Peyer's patch (tissue), 4 donors: Measurements from ENCODE around the gene ZNF101. TPM values are rescaled to one million over a fixed set of nuclear protein-coding genes. Genes with fewer than 3 reads are reported as not detected.

Experiments used
- DNase-seq, 3 donors: peaks; one replicate each; pipeline ENCODE4 v3.0.0-alpha.2; 2017 to 2019
- H3K27ac ChIP-seq, 4 donors: fragments of 200-600 bp; sonication (generic); one replicate each; pipeline ENCODE4 v1.5.1; 2016 to 2019
- H3K27me3 ChIP-seq, 2 donors: fragments of 200-600 bp; sonication (generic); one replicate each; pipeline ENCODE4 v1.5.1; 2019
- H3K36me3 ChIP-seq, 3 donors: fragments of 200-600 bp; sonication (generic); one replicate each; pipeline ENCODE4 v1.5.1; 2016 to 2019
- H3K4me1 ChIP-seq, 4 donors: fragments of 200-600 bp; sonication (generic); one replicate each; pipeline ENCODE4 v1.5.1; 2016 to 2019
- H3K4me3 ChIP-seq, 4 donors: fragments of 200-600 bp; sonication (generic); 1 replicate in 3 of 4; 2 replicates in 1 of 4; pipeline ENCODE4 v1.5.1; 2016 to 2019; ENCODE audit warnings: mild to moderate bottlenecking in 1 of 4
- H3K9me3 ChIP-seq, 4 donors: fragments of 200-600 bp; sonication (generic); one replicate each; pipeline ENCODE4 v1.5.1; 2016 to 2019; ENCODE audit warnings: mild to moderate bottlenecking in 1 of 4
- CTCF ChIP-seq, 6 experiments: fragments of 450-650 bp in 4 of 6; fragments of 200-600 bp in 2 of 6; sonication (generic) in 1 of 6; IDR thresholded peaks; one replicate each; pipeline ENCODE4 v1.5.1; 2017 to 2019; ENCODE audit warnings: antibody characterized with exemption in 6 of 6, mild to moderate bottlenecking in 3 of 6, moderate library complexity in 1 of 6
- POLR2A ChIP-seq, 2 donors: fragments of 450-650 bp; IDR thresholded peaks; one replicate each; pipeline ENCODE4 v1.5.1; 2017; ENCODE audit warnings: antibody characterized with exemption in 2 of 2, mild to moderate bottlenecking in 2 of 2, moderate library complexity in 2 of 2
- total RNA-seq, 4 donors: library from RNA; depleted of rRNA; stranded (reverse); fragments of >200 nt; gene quantifications; one replicate each; pipeline ENCODE4 v1.1.0, GENCODE V29; 2016

The ZNF101 gene
- total RNA-seq, 4 donors from 2014 or later, result 10.1 to 52.8 (median 15.8) TPM

- TF ChIP-seq CTCF (IDR thresholded peaks at IDR 0.05) (no peak), POLR2A (IDR thresholded peaks at IDR 0.05) (no peak)
Observed at GRCh38 chr19:19636573-19637185, 32.0 kb upstream of the ZNF101 start.

GRCh38 chr19:19637186-19637522, 31.5 kb upstream of the ZNF101 start:
- Histone ChIP-seq H3K27ac (no peak overlapping the region), H3K36me3 (peaks cover 0 to 59% (median 0%) of the 10 kb centered on the region in 3 donors), H3K9me3 (no peaks in the 10 kb centered on the region), H3K4me3 (no peak overlapping the region), H3K27me3 (no peaks in the 10 kb centered on the region), H3K4me1 (peaks cover 0 to 5% (median 0%) of the 10 kb centered on the region in 4 donors)
- no peak for DNase-seq
- TF ChIP-seq CTCF (IDR thresholded peaks at IDR 0.05) (no peak), POLR2A (IDR thresholded peaks at IDR 0.05) (no peak)

More at GRCh38 chr19:19636573-19637185, 32.0 kb upstream of the ZNF101 start:
- Histone ChIP-seq H3K4me3 (no peak overlapping the region), H3K36me3 (peaks cover 0 to 59% (median 0%) of the 10 kb centered on the region in 3 donors), H3K27me3 (no peaks in the 10 kb centered on the region), H3K4me1 (no peaks in the 10 kb centered on the region), H3K9me3 (no peaks in the 10 kb centered on the region), H3K27ac (no peak overlapping the region)
- no peak for DNase-seq

- peaks cover 0 to 59% (median 0%) of the 10 kb centered on the region in 3 donors for H3K36me3 ChIP-seq
- DNase-seq, result no peak
- no peak overlapping the region for H3K4me3 ChIP-seq
- TF ChIP-seq CTCF (IDR thresholded peaks at IDR 0.05) (no peak), POLR2A (IDR thresholded peaks at IDR 0.05) (no peak)
- no peaks in the 10 kb centered on the region for H3K9me3 ChIP-seq
- peaks cover 0 to 7% (median 1%) of the 10 kb centered on the region in 4 donors for H3K4me1 ChIP-seq
- H3K27ac ChIP-seq, result no peak overlapping the region
- H3K27me3 ChIP-seq, result no peaks in the 10 kb centered on the region
Observed at GRCh38 chr19:19637523-19638251, 31.0 kb upstream of the ZNF101 start.

- H3K36me3 ChIP-seq, result peaks cover 0 to 42% (median 0%) of the 10 kb centered on the region in 3 donors
- no peaks in the 10 kb centered on the region for H3K27me3 ChIP-seq
- peak overlapping the region; percentile 82 to 97 (median 90) for H3K27ac ChIP-seq
- DNase-seq, result peak in 2 of 3 donors; percentile 66 to 69
- TF ChIP-seq CTCF (IDR thresholded peaks at IDR 0.05) (peak in 1 of 6 experiments; percentile 5), POLR2A (IDR thresholded peaks at IDR 0.05) (no peak)
- peak overlapping the region; percentile 83 to 92 (median 90) for H3K4me3 ChIP-seq
- no peaks in the 10 kb centered on the region for H3K9me3 ChIP-seq
- H3K4me1 ChIP-seq, result peaks cover 0 to 7% (median 3%) of the 10 kb centered on the region in 4 donors
Observed at GRCh38 chr19:19642506-19643157, 26.0 kb upstream of the ZNF101 start.

GRCh38 chr19:19643158-19644053, 25.2 kb upstream of the ZNF101 start, which contains the start of gene GMIP:
Gene GMIP, minus strand, starts transcription at chr19:19643657. Its CDS starts 128 bp downstream, at chr19:19643529.
- DNase-seq, result peak; percentile 93 to 96 (median 94)
- Histone ChIP-seq H3K4me3 (peak within 1 kb of the TSS; percentile 83 to 92 (median 90)), H3K27me3 (no peaks in the 10 kb centered on the region), H3K4me1 (peaks cover 0 to 7% (median 3%) of the 10 kb centered on the region in 4 donors), H3K9me3 (no peaks in the 10 kb centered on the region), H3K36me3 (peaks cover 0 to 37% (median 0%) of the 10 kb centered on the region in 3 donors), H3K27ac (peak within 1 kb of the TSS; percentile 82 to 97 (median 90))
- TF ChIP-seq CTCF (IDR thresholded peaks at IDR 0.05) (peak; percentile 79 to 92 (median 88)), POLR2A (IDR thresholded peaks at IDR 0.05) (peak; percentile 76 to 84)
